CD8-positive, alpha-beta memory T cell (primary cell): Measurements from ENCODE around the gene MMAA. TPM values are rescaled to one million over a fixed set of nuclear protein-coding genes. Genes with fewer than 3 reads are reported as not detected.
"Not testable (repeated sequence)": the region's sequence is repeated elsewhere in the genome, so short reads cannot be mapped to it uniquely, and the experiment has no call there.

Experiments used
- CTCF ChIA-PET: fragments of 350-600 bp; sonication (Branson Sonifier 250); formaldehyde crosslinking; loops from one replicate; lab custom pipeline; 2021; ENCODE audit warnings: antibody characterized with exemption; lab: Charles Lee
- POLR2A ChIA-PET: fragments of 350-600 bp; sonication (Branson Sonifier 250); formaldehyde crosslinking; loops from one replicate; lab custom pipeline; 2021; ENCODE audit warnings: antibody characterized with exemption; lab: Charles Lee
- DNase-seq, 5 donors: peaks; one replicate each; pipeline versions ENCODE4 v3.0.0 to v3.0.0-alpha.2; 2020 to 2022; ENCODE audit warnings: mixed read lengths in 1 of 5
- H3K27ac ChIP-seq: one replicate; pipeline ENCODE4 v1.7.0; 2013; ENCODE audit warnings: low read depth, mild to moderate bottlenecking, low read length, moderate library complexity
- H3K27me3 ChIP-seq: 2 replicates; pipeline ENCODE4 v1.7.0; 2013; ENCODE audit warnings: low read length, mild to moderate bottlenecking; ENCODE audit not compliant: insufficient read depth, poor library complexity, severe bottlenecking
- H3K36me3 ChIP-seq: 2 replicates; pipeline ENCODE4 v1.7.0; 2013; ENCODE audit warnings: mild to moderate bottlenecking, low read length, moderate library complexity; ENCODE audit not compliant: insufficient read depth
- H3K4me1 ChIP-seq: 2 replicates; pipeline ENCODE4 v1.7.0; 2013; ENCODE audit warnings: mild to moderate bottlenecking, low read length, moderate library complexity; ENCODE audit not compliant: insufficient read depth
- H3K4me3 ChIP-seq: 2 replicates; pipeline ENCODE4 v1.7.0; 2013; ENCODE audit warnings: mild to moderate bottlenecking, low read length
- H3K9me3 ChIP-seq: 2 replicates; pipeline ENCODE4 v1.7.0; 2013; ENCODE audit warnings: mild to moderate bottlenecking, low read length
- H3K27ac Mint-ChIP-seq, 8 donors: one replicate each; pipeline ENCODE4 v1.8.0; 2020 to 2021; ENCODE audit warnings: mixed read lengths in 8 of 8, mild to moderate bottlenecking in 6 of 8, inconsistent platforms in 3 of 8, moderate library complexity in 3 of 8
- H3K27me3 Mint-ChIP-seq, 2 donors: one replicate each; pipeline ENCODE4 v1.8.0; 2020 to 2021; ENCODE audit warnings: mixed read lengths in 2 of 2, mild to moderate bottlenecking in 1 of 2, moderate library complexity in 1 of 2
- H3K36me3 Mint-ChIP-seq, 3 donors: one replicate each; pipeline ENCODE4 v1.8.0; 2020 to 2021; ENCODE audit warnings: mixed read lengths in 3 of 3, inconsistent platforms in 1 of 3, mild to moderate bottlenecking in 1 of 3
- H3K4me1 Mint-ChIP-seq, 3 donors: one replicate each; pipeline ENCODE4 v1.8.0; 2020 to 2021; ENCODE audit warnings: mixed read lengths in 3 of 3, inconsistent platforms in 1 of 3, mild to moderate bottlenecking in 1 of 3
- H3K4me3 Mint-ChIP-seq, 7 donors: one replicate each; pipeline ENCODE4 v1.8.0; 2020 to 2021; ENCODE audit warnings: mixed read lengths in 7 of 7, mild to moderate bottlenecking in 6 of 7, moderate library complexity in 4 of 7, inconsistent platforms in 2 of 7
- H3K9me3 Mint-ChIP-seq, 5 donors: one replicate each; pipeline ENCODE4 v1.8.0; 2020 to 2022; ENCODE audit warnings: mixed read lengths in 5 of 5, mild to moderate bottlenecking in 3 of 5, moderate library complexity in 2 of 5, inconsistent platforms in 1 of 5
- polyA plus RNA-seq: library from polyadenylated mRNA; unstranded; fragments of 300-500 nt; fragmentation: Illumina TruSeq; gene quantifications from one replicate; pipeline ENCODE4 v1.2.3, GENCODE V29; 2021
- total RNA-seq, 2 experiments: library from RNA; stranded (reverse); gene quantifications; one replicate each; pipeline ENCODE4 v1.2.3, GENCODE V29; 2021

Gene MMAA
- total and polyA plus RNA-seq, 3 experiments from 2014 or later, result 7.2 to 14.9 (median 13.1) TPM

DNA sequence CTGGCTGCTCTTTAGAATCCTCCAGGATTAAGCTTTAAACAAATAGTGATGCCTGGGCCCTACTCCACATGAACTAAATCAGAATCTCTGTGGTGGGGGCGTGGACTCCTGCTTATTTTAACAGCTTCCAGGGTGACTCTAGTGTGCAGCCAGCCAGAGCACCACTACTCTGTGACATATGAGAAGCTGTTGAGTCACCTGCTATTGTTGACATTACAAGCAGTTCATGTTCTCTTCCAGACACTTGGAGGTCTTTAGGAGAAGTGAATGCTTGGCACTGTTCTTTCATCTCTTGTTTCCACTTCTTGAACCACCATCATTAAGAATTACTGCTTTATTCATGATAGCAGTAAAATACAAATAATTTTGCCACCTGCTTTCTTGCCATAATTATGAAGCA is 60.3 kb downstream of the MMAA start:
- Mint-ChIP-seq H3K4me3 (no peak overlapping the region), H3K4me1 (no peaks in the 10 kb centered on the region), H3K27ac (no peak overlapping the region), H3K36me3 (no peaks in the 10 kb centered on the region), H3K27me3 (peaks cover 2 to 36% of the 10 kb centered on the region in 2 donors), H3K9me3 (peaks cover 0 to 13% (median 6%) of the 10 kb centered on the region in 5 donors)
- Histone ChIP-seq H3K4me3 (no peak overlapping the region), H3K9me3 (no peaks in the 10 kb centered on the region), H3K36me3 (no peaks in the 10 kb centered on the region), H3K4me1 (no peaks in the 10 kb centered on the region), H3K27me3 (no peaks in the 10 kb centered on the region), H3K27ac (no peak overlapping the region)
- DNase-seq, result no peak
- POLR2A ChIA-PET, result no interaction called here
- CTCF ChIA-PET, result no interaction called here

DNA sequence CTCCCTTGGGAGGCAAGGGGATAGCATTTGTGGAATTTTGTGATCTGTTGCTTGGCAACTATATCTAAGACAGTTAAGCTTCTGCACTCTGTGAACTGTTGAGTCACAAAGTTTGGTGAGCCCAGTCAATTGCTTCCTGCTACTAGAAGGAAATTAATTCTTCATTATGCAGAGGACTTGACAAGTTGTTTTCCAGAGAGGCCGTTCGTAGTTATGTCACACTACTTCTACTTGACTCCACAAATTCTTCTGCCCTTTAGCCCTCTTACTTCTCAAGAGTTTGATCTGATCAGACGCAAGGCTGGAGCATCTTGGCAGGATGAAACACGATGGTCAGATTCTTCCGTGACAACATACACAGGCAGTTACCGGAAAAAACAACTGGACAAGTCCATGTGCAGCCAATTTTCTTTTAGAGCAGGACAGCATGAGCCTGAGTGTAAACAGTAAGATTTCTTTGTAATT is 60.8 kb downstream of the MMAA start, which contains the start of gene C4orf51:
Gene C4orf51, plus strand, starts transcription at position 156 of the 465 bp plus-strand sequence. Its CDS starts 58 bp downstream, at position 214.
- no peak within 1 kb of the TSS for H3K4me3 Mint-ChIP-seq

DNA sequence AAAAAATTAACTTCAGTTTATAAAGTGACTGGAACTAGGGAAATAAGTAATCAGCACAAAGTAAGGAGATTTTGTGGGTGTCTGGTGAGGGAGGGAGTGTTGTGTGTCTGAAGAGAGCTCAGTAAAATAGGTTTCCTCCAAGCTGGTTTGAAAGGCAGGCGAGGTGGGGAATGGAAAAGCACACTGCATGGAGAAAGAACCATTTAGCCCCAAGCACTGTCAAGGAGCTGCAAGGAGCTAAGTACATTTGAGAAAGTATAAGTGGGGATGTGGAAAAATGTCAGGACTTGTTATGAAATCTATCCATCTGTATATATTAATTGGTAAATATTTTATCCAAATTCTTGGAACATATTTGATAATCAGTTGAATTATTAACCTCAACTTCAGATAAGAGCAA is 61.7 kb downstream of the MMAA start:
- Mint-ChIP-seq H3K4me1 (no peaks in the 10 kb centered on the region), H3K27ac (no peak overlapping the region), H3K27me3 (peaks cover 7 to 44% of the 10 kb centered on the region in 2 donors), H3K36me3 (no peaks in the 10 kb centered on the region), H3K4me3 (no peak overlapping the region), H3K9me3 (peaks cover 0 to 13% (median 6%) of the 10 kb centered on the region in 5 donors)
- Histone ChIP-seq H3K9me3 (no peaks in the 10 kb centered on the region), H3K27ac (no peak overlapping the region), H3K4me3 (no peak overlapping the region), H3K36me3 (no peaks in the 10 kb centered on the region), H3K27me3 (no peaks in the 10 kb centered on the region), H3K4me1 (no peaks in the 10 kb centered on the region)
- DNase-seq, result no peak
- ChIA-PET POLR2A (no interaction called here), CTCF (no interaction called here)

More for the DNA sequence above, 60.8 kb downstream of the MMAA start, which contains the start of gene C4orf51:
- Mint-ChIP-seq H3K4me1 (no peaks in the 10 kb centered on the region), H3K36me3 (no peaks in the 10 kb centered on the region), H3K27ac (no peak within 1 kb of the TSS), H3K27me3 (peaks cover 2 to 39% of the 10 kb centered on the region in 2 donors), H3K9me3 (peaks cover 0 to 13% (median 6%) of the 10 kb centered on the region in 5 donors)
- Histone ChIP-seq H3K36me3 (no peaks in the 10 kb centered on the region), H3K27ac (no peak within 1 kb of the TSS), H3K4me1 (no peaks in the 10 kb centered on the region), H3K9me3 (no peaks in the 10 kb centered on the region), H3K4me3 (no peak within 1 kb of the TSS), H3K27me3 (no peaks in the 10 kb centered on the region)
- POLR2A ChIA-PET, result no interaction called here
- CTCF ChIA-PET, result no interaction called here
- no peak for DNase-seq

DNA sequence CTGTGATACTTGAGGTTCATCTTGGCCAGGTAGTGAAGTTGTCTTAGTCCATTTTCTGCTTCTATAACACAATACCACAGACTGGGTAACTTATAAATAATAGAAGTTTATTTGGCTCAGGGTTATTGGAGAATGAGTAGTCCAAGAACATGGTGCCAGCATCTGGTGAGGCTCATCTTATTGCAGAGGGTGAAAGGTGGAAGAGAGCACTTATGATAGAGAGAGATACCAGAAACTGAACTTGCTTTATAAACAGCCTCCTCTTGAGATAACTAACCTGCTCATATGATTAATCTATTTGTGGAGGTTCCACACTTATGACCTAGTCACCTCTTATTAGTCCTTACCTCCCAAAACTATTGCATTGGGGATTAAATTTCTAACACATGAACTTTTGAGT is 62.3 kb downstream of the MMAA start:
- Mint-ChIP-seq H3K9me3 (peaks cover 0 to 12% (median 6%) of the 10 kb centered on the region in 5 donors), H3K27me3 (peaks cover 5 to 46% of the 10 kb centered on the region in 2 donors), H3K4me1 (no peaks in the 10 kb centered on the region), H3K27ac (no peak overlapping the region), H3K36me3 (no peaks in the 10 kb centered on the region), H3K4me3 (no peak overlapping the region)
- DNase-seq, result no peak
- no peak overlapping the region for H3K27ac ChIP-seq
- CTCF ChIA-PET, result no interaction called here
- no peaks in the 10 kb centered on the region for H3K27me3 ChIP-seq
- H3K36me3 ChIP-seq, result no peaks in the 10 kb centered on the region
- H3K4me1 ChIP-seq, result no peaks in the 10 kb centered on the region
- no peak overlapping the region for H3K4me3 ChIP-seq
- POLR2A ChIA-PET, result no interaction called here
- no peaks in the 10 kb centered on the region for H3K9me3 ChIP-seq

DNA sequence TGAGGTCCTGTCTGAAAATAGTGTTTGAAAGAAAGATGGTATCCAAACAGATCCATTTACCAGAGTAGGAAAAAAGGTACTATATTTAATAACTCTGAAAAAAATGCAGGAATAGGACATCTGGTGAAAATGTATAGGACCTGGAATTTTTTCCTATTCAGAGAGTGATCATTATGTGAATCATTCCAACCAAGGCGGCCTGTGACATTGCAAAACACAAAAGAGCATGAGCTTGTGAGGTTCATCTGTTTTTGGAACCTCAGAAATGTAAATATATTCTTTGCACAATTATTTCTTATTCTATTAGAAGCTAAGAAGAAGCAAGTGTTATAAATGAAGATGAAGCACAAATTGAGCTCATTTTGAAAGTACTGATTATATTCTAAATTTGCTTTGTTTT is 62.8 kb downstream of the MMAA start:
- no peaks in the 10 kb centered on the region for H3K36me3 ChIP-seq
- H3K4me3 ChIP-seq, result no peak overlapping the region
- no peaks in the 10 kb centered on the region for H3K9me3 ChIP-seq
- H3K27me3 ChIP-seq, result no peaks in the 10 kb centered on the region
- Mint-ChIP-seq H3K27me3 (peaks cover 5 to 46% of the 10 kb centered on the region in 2 donors), H3K27ac (no peak overlapping the region), H3K4me3 (no peak overlapping the region), H3K36me3 (no peaks in the 10 kb centered on the region), H3K9me3 (peaks cover 0 to 12% (median 6%) of the 10 kb centered on the region in 5 donors), H3K4me1 (no peaks in the 10 kb centered on the region)
- no peak overlapping the region for H3K27ac ChIP-seq
- ChIA-PET POLR2A (no interaction called here), CTCF (no interaction called here)
- no peak for DNase-seq
- no peaks in the 10 kb centered on the region for H3K4me1 ChIP-seq

DNA sequence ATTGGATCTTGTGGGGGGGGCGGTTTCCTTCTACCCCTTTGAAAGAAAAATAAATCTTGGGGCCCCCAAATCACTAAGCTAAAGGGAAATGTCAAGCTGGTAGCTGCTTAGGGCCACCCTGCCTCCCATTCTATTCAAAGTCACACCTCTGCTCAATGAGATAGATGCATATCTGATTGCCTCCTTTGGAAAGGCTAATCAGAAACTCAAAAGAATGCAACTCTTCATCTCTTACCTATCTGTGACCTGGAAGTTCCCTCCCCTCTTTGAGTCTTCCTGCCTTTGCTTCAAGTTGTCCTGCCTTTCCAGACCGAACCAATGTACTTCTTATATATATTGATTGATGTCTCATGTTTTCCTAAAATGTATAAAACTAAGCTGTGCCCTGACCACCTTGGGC is 67.8 kb downstream of the MMAA start:
- DNase-seq, result no peak
- H3K4me3 ChIP-seq, result no peak overlapping the region
- H3K27me3 ChIP-seq, result no peaks in the 10 kb centered on the region
- no peaks in the 10 kb centered on the region for H3K4me1 Mint-ChIP-seq
- H3K27me3 Mint-ChIP-seq, result peaks cover 11 to 34% of the 10 kb centered on the region in 2 donors
- H3K4me1 ChIP-seq, result no peaks in the 10 kb centered on the region
- no peak overlapping the region for H3K27ac Mint-ChIP-seq
- H3K36me3 ChIP-seq, result no peaks in the 10 kb centered on the region
- ChIA-PET POLR2A (interaction anchor here (0.6 kb wide), 1 partner anchor 31 kb away, joined by 3 read pairs; no protein-coding TSS in a partner anchor), CTCF (no interaction called here)
- peaks cover 0 to 6% (median 0%) of the 10 kb centered on the region in 5 donors for H3K9me3 Mint-ChIP-seq
- no peaks in the 10 kb centered on the region for H3K9me3 ChIP-seq
- no peak overlapping the region for H3K4me3 Mint-ChIP-seq
- no peak overlapping the region for H3K27ac ChIP-seq
- H3K36me3 Mint-ChIP-seq, result no peaks in the 10 kb centered on the region

DNA sequence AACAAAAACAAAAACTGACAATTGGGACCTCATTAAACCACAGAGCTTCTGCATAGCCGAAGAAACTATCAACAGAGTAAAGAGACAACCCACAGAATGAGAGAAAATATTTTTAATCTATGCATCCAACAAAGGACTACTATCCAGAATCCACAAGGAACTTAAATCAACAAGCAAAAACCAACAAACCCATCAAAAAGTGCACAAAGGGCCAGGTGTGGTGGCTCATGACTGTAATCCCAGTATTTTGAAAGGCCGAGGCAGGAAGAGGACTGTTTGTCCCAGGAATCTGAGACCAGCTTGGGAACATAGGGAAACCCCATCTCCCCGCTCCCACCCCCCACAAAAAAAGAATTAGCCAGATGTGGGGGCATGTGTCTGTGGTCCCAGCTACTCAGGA is 71.4 kb downstream of the MMAA start:
- Histone ChIP-seq H3K4me3 (no peak overlapping the region), H3K4me1 (no peaks in the 10 kb centered on the region), H3K9me3 (no peaks in the 10 kb centered on the region), H3K27me3 (no peaks in the 10 kb centered on the region), H3K36me3 (no peaks in the 10 kb centered on the region), H3K27ac (no peak overlapping the region)
- ChIA-PET CTCF (no interaction called here), POLR2A (no interaction called here)
- Mint-ChIP-seq H3K36me3 (no peaks in the 10 kb centered on the region), H3K4me3 (no peak overlapping the region), H3K4me1 (no peaks in the 10 kb centered on the region), H3K27me3 (peaks cover 7 to 9% of the 10 kb centered on the region in 2 donors), H3K27ac (no peak overlapping the region), H3K9me3 (peaks cover 0 to 6% (median 2%) of the 10 kb centered on the region in 5 donors)
- DNase-seq, result no peak

DNA sequence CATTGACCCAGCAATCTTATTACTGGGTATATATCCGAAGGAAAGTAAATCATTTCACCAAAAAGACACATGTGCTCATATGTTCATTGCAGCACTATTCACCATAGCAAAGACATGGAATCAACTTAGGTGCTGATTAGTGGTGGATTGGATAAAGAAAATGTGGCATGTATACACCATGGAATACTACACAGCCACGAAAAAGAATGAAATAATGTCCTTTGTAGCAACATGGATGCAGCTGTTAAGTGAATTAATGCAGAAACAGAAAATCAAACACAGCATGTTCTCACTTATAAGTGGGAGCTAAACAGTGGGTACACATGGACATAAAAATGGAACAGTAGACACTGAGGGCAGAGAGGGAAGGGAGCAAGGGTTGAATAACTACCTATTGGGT is 72.2 kb downstream of the MMAA start:
- not testable (repeated sequence) for H3K27me3 Mint-ChIP-seq

More for the DNA sequence above, 72.2 kb downstream of the MMAA start:
- H3K27me3 ChIP-seq, H3K4me3 ChIP-seq, H3K4me1 Mint-ChIP-seq, H3K36me3 Mint-ChIP-seq, H3K9me3 Mint-ChIP-seq, H3K27ac Mint-ChIP-seq, H3K27ac ChIP-seq, DNase-seq, CTCF ChIA-PET, H3K4me3 Mint-ChIP-seq, H3K9me3 ChIP-seq, H3K36me3 ChIP-seq, H3K4me1 ChIP-seq, POLR2A ChIA-PET: not testable (repeated sequence)
